ENCODE results near the gene RAB8B. TPM values are rescaled to one million over a fixed set of nuclear protein-coding genes. Genes with fewer than 3 reads are reported as not detected.

RAB8B gene
- total and polyA plus RNA-seq, 2 experiments from 2014 or later: 16.4 to 36.9 TPM

DNA sequence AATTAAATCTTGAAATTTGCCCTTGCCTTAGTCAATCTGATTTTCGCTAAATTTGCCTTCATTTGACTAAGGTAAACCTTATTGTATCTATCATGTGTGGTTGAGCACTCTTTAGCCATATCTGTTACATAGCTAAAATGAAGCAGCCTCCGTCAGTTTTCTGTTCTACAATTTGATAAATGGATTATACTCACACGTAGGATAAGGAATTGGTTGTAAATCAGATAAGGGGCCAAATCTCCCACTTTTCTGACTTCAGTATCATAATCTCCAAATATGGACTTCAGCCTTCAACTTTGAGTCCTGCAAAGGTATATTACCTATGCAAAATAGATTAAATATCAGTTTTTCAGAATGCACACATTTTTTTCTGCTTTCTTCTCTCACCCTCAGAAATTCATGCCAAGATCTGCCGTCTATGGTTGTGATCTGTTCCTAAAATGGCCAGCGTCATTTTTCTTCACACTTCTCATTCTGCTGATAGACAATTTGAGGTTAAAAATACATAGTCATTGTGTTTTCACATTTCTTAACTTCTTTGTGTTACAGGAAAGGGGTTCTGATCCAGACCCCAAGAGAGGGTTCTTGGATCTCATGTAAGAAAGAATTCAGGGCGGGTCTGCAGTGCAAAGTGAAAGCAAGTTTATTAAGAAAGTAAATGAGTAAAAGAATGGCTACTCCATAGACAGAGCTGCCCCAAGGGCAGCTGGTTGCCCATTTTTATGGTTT lies 36.9 kb downstream of the RAB8B start:
- no peaks in the 10 kb centered on the region for H3K36me3 ChIP-seq (replicated peaks; ENCODE audit: insufficient read depth, low read depth)
- peaks cover 19% of the 10 kb centered on the region for H3K79me2 ChIP-seq
- H3K4me2 ChIP-seq: no peak overlapping the region
- no peak overlapping the region for H3K4me3 ChIP-seq
- no peaks in the 10 kb centered on the region for H4K20me1 ChIP-seq (ENCODE audit: insufficient read depth, poor library complexity, severe bottlenecking)
- no peak overlapping the region for H2AFZ ChIP-seq
- no peaks in the 10 kb centered on the region for H3K27me3 ChIP-seq
- peaks cover 4% of the 10 kb centered on the region for H3K4me1 ChIP-seq (ENCODE audit: insufficient read depth)
- DNase-seq (ENCODE audit: low spot score): no peak
- H3K9me3 ChIP-seq (ENCODE audit: low read depth): no peaks in the 10 kb centered on the region
- 82% methylated on average over 6 of the region's 6 CpGs for WGBS (ENCODE audit: low lambda C conversion rate, missing lambda C conversion rate)
- H3K9me2 ChIP-seq (replicated peaks; ENCODE audit: insufficient read depth): no peaks in the 10 kb centered on the region
- no peak overlapping the region for H3K27ac ChIP-seq
- TF ChIP-seq, protein P1, sequence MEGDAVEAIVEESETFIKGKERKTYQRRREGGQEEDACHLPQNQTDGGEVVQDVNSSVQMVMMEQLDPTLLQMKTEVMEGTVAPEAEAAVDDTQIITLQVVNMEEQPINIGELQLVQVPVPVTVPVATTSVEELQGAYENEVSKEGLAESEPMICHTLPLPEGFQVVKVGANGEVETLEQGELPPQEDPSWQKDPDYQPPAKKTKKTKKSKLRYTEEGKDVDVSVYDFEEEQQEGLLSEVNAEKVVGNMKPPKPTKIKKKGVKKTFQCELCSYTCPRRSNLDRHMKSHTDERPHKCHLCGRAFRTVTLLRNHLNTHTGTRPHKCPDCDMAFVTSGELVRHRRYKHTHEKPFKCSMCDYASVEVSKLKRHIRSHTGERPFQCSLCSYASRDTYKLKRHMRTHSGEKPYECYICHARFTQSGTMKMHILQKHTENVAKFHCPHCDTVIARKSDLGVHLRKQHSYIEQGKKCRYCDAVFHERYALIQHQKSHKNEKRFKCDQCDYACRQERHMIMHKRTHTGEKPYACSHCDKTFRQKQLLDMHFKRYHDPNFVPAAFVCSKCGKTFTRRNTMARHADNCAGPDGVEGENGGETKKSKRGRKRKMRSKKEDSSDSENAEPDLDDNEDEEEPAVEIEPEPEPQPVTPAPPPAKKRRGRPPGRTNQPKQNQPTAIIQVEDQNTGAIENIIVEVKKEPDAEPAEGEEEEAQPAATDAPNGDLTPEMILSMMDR (IDR thresholded peaks at IDR 0.05; ENCODE audit: poor library complexity): no peak
- TF ChIP-seq EZH2 (IDR thresholded peaks at IDR 0.05; ENCODE audit: borderline replicate concordance) (no peak), EZH2phosphoT487 (IDR thresholded peaks at IDR 0.05; ENCODE audit: low read depth, severe bottlenecking, unreplicated experiment) (no peak)

DNA sequence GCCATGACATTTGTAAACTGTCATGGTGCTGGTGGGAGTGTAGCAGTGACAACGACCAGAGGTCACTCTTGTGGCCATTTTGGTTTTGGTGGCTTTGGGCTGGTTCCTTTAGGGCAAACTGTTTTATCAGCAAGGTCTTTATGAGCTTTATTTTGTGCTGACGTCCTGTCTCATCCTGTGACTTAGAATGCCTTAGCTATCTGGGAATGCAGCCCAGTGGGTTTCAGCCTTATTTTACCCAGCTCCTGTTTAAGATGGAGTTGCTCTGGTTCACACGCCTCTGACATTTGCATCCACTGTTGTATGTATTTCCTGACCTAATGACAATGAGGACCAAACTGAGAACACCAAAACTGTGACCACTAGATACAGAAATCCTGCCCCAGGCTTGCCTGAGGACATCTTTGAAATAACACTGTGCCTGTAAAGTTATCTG lies 37.6 kb downstream of the RAB8B start:
- Histone ChIP-seq H3K4me3 (no peak overlapping the region), H3K36me3 (replicated peaks; ENCODE audit: insufficient read depth, low read depth) (no peaks in the 10 kb centered on the region), H3K9me2 (replicated peaks; ENCODE audit: insufficient read depth) (no peaks in the 10 kb centered on the region), H3K27ac (no peak overlapping the region), H3K27me3 (no peaks in the 10 kb centered on the region), H2AFZ (no peak overlapping the region), H3K4me1 (ENCODE audit: insufficient read depth) (peaks cover 4% of the 10 kb centered on the region), H3K4me2 (no peak overlapping the region), H4K20me1 (ENCODE audit: insufficient read depth, poor library complexity, severe bottlenecking) (no peaks in the 10 kb centered on the region), H3K9me3 (ENCODE audit: low read depth) (no peaks in the 10 kb centered on the region), H3K79me2 (peaks cover 19% of the 10 kb centered on the region)
- TF ChIP-seq, protein P1 (IDR thresholded peaks at IDR 0.05; ENCODE audit: poor library complexity): no peak
- TF ChIP-seq EZH2phosphoT487 (IDR thresholded peaks at IDR 0.05; ENCODE audit: low read depth, severe bottlenecking, unreplicated experiment): no peak
- TF ChIP-seq EZH2 (IDR thresholded peaks at IDR 0.05; ENCODE audit: borderline replicate concordance): no peak
- DNase-seq (ENCODE audit: low spot score): no peak
- WGBS (ENCODE audit: low lambda C conversion rate, missing lambda C conversion rate): 71% methylated on average over 3 of the region's 3 CpGs

GRCh38 chr15:63227689-63228088 lies 38.3 kb downstream of the RAB8B start:
- no peak overlapping the region for H3K4me3 ChIP-seq
- no peaks in the 10 kb centered on the region for H3K9me2 ChIP-seq (replicated peaks; ENCODE audit: insufficient read depth)
- no peaks in the 10 kb centered on the region for H3K9me3 ChIP-seq (ENCODE audit: low read depth)
- no peaks in the 10 kb centered on the region for H3K27me3 ChIP-seq
- no peaks in the 10 kb centered on the region for H3K36me3 ChIP-seq (replicated peaks; ENCODE audit: insufficient read depth, low read depth)
- peaks cover 4% of the 10 kb centered on the region for H3K4me1 ChIP-seq (ENCODE audit: insufficient read depth)
- peaks cover 19% of the 10 kb centered on the region for H3K79me2 ChIP-seq
- H3K27ac ChIP-seq: no peak overlapping the region
- WGBS (ENCODE audit: low lambda C conversion rate, missing lambda C conversion rate): 97% methylated on average over 2 of the region's 2 CpGs
- no peak for TF ChIP-seq EZH2phosphoT487 (IDR thresholded peaks at IDR 0.05; ENCODE audit: low read depth, severe bottlenecking, unreplicated experiment)
- H2AFZ ChIP-seq: no peak overlapping the region
- DNase-seq (ENCODE audit: low spot score): no peak
- H4K20me1 ChIP-seq (ENCODE audit: insufficient read depth, poor library complexity, severe bottlenecking): no peaks in the 10 kb centered on the region
- H3K4me2 ChIP-seq: no peak overlapping the region

DNA sequence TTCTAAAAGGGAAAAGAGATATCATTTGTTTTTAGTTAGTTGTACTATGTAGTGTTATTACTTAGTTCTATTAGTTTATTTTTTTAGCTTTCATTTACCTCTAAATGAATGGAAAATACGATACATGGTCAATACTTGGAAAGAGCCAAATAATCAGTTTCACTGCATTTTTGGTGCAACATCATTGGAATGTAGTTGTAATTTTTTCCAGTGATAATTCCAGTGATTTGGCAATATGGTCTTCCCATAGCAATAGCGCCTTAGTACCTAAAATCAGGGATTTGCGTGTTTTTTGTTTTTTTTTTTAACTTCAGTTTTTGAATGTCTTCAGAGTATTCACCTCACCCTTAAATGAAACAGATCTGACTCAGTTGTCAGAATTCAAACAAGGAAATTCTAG lies 41.8 kb downstream of the RAB8B start:
- Histone ChIP-seq H3K4me1 (ENCODE audit: insufficient read depth) (peaks cover 21% of the 10 kb centered on the region), H3K9me2 (replicated peaks; ENCODE audit: insufficient read depth) (no peaks in the 10 kb centered on the region), H4K20me1 (ENCODE audit: insufficient read depth, poor library complexity, severe bottlenecking) (no peaks in the 10 kb centered on the region), H3K4me3 (no peak overlapping the region), H3K4me2 (no peak overlapping the region), H3K36me3 (replicated peaks; ENCODE audit: insufficient read depth, low read depth) (no peaks in the 10 kb centered on the region), H3K9me3 (ENCODE audit: low read depth) (no peaks in the 10 kb centered on the region), H3K27ac (no peak overlapping the region), H3K27me3 (no peaks in the 10 kb centered on the region), H3K79me2 (peaks cover 20% of the 10 kb centered on the region), H2AFZ (no peak overlapping the region)
- TF ChIP-seq, protein P1 (IDR thresholded peaks at IDR 0.05; ENCODE audit: poor library complexity): no peak
- no peak for DNase-seq (ENCODE audit: low spot score)
- 97% methylated on average over 3 of the region's 3 CpGs for WGBS (ENCODE audit: low lambda C conversion rate, missing lambda C conversion rate)
